H9 (cell line): ENCODE measurements around the gene USP35. TPM values are rescaled to one million over a fixed set of nuclear protein-coding genes. Genes with fewer than 3 reads are reported as not detected.

ENCODE experiments used
- DNase-seq: peaks from one replicate; pipeline ENCODE4 v3.0.0-alpha.2; 2017
- H2AFZ ChIP-seq: one replicate; pipeline ENCODE4 v1.6.1; 2013; ENCODE audit warnings: mild to moderate bottlenecking, low read length, control low read depth, moderate library complexity
- H2AK5ac ChIP-seq: 2 replicates; pipeline ENCODE4 v1.6.1; 2013; ENCODE audit warnings: low read length, control low read depth, mixed read lengths; ENCODE audit not compliant: insufficient read length
- H2BK120ac ChIP-seq: one replicate; pipeline ENCODE4 v1.6.1; 2013; ENCODE audit warnings: low read depth, mild to moderate bottlenecking, low read length, control low read depth, inconsistent platforms; ENCODE audit not compliant: poor library complexity, severe bottlenecking
- H2BK12ac ChIP-seq: 2 replicates; pipeline ENCODE4 v1.6.1; 2013; ENCODE audit warnings: low read length, control low read depth, mixed read lengths, low read depth; ENCODE audit not compliant: insufficient read length
- H2BK15ac ChIP-seq: 2 replicates; pipeline ENCODE4 v1.6.1; 2013; ENCODE audit warnings: low read depth, low read length, control low read depth
- H2BK20ac ChIP-seq: one replicate; pipeline ENCODE4 v1.6.1; 2013; ENCODE audit warnings: low read depth, mild to moderate bottlenecking, low read length, control low read depth, inconsistent platforms; ENCODE audit not compliant: poor library complexity, severe bottlenecking
- H2BK5ac ChIP-seq: 2 replicates; pipeline ENCODE4 v1.6.1; 2013; ENCODE audit warnings: low read length, control low read depth, mixed read lengths; ENCODE audit not compliant: insufficient read length
- H3K14ac ChIP-seq: 2 replicates; pipeline ENCODE4 v1.6.1; 2013; ENCODE audit warnings: low read length, control low read depth; ENCODE audit not compliant: insufficient read depth
- H3K18ac ChIP-seq: 2 replicates; pipeline ENCODE4 v1.6.1; 2013; ENCODE audit warnings: low read depth, mild to moderate bottlenecking, mixed read lengths, low read length, control low read depth; ENCODE audit not compliant: insufficient read length
- H3K23ac ChIP-seq: 2 replicates; pipeline ENCODE4 v1.6.1; 2013; ENCODE audit warnings: low read length, control low read depth, mixed read lengths, low read depth; ENCODE audit not compliant: insufficient read length
- H3K23me2 ChIP-seq: 2 replicates; pipeline ENCODE4 v1.6.1; 2013; ENCODE audit warnings: low read depth, mild to moderate bottlenecking, mixed read lengths, low read length, control low read depth; ENCODE audit not compliant: insufficient read length, poor library complexity, severe bottlenecking
- H3K27ac ChIP-seq: 2 replicates; pipeline ENCODE4 v1.5.1; 2013; ENCODE audit warnings: low read length, control low read depth, mixed read lengths, low read depth; ENCODE audit not compliant: insufficient read length
- H3K27me3 ChIP-seq: 2 replicates; pipeline ENCODE4 v1.6.1; 2013; ENCODE audit warnings: low read length, control low read depth, inconsistent platforms; ENCODE audit not compliant: insufficient read depth
- H3K4ac ChIP-seq: 2 replicates; pipeline ENCODE4 v1.6.1; 2013; ENCODE audit warnings: low read depth, mild to moderate bottlenecking, control low read depth, inconsistent platforms, low read length, moderate library complexity
- H3K4me1 ChIP-seq: 2 replicates; pipeline ENCODE4 v1.6.1; 2013; ENCODE audit warnings: low read length, control low read depth, inconsistent platforms; ENCODE audit not compliant: insufficient read depth
- H3K4me2 ChIP-seq: 2 replicates; pipeline ENCODE4 v1.6.1; 2013; ENCODE audit warnings: low read length, control low read depth, mixed read lengths; ENCODE audit not compliant: insufficient read length, insufficient read depth
- H3K56ac ChIP-seq: 2 replicates; pipeline ENCODE4 v1.6.1; 2013; ENCODE audit warnings: low read depth, mild to moderate bottlenecking, mixed read lengths, low read length, control low read depth; ENCODE audit not compliant: insufficient read length
- H3K79me1 ChIP-seq: 2 replicates; pipeline ENCODE4 v1.6.1; 2013; ENCODE audit warnings: low read depth, mild to moderate bottlenecking, moderate library complexity, low read length, control low read depth, inconsistent platforms; ENCODE audit not compliant: insufficient read depth, poor library complexity, severe bottlenecking
- H3K79me2 ChIP-seq: 2 replicates; pipeline ENCODE4 v1.6.1; 2013; ENCODE audit warnings: low read length, control low read depth, inconsistent platforms; ENCODE audit not compliant: insufficient read depth
- H3K9ac ChIP-seq: 2 replicates; pipeline ENCODE4 v1.6.1; 2013; ENCODE audit warnings: low read length, control low read depth, mixed read lengths; ENCODE audit not compliant: insufficient read length; ENCODE audit errors: extremely low read depth
- H3K9me3 ChIP-seq: one replicate; pipeline ENCODE4 v1.6.1; 2013; ENCODE audit warnings: low read depth, low read length, inconsistent platforms; ENCODE audit not compliant: control insufficient read depth
- H3T11ph ChIP-seq: one replicate; pipeline ENCODE4 v1.6.1; 2013; ENCODE audit warnings: mild to moderate bottlenecking, low read length, control low read depth, inconsistent platforms
- H4K20me1 ChIP-seq: one replicate; pipeline ENCODE4 v1.6.1; 2013; ENCODE audit not compliant: control insufficient read depth, insufficient read length, insufficient read depth
- H4K5ac ChIP-seq: 2 replicates; pipeline ENCODE4 v1.6.1; 2013; ENCODE audit warnings: low read depth, mild to moderate bottlenecking, mixed read lengths, low read length, control low read depth; ENCODE audit not compliant: insufficient read length
- H4K8ac ChIP-seq: replicated peaks from 2 replicates; pipeline ENCODE4 v1.6.1; 2013; ENCODE audit warnings: low read length, control low read depth, mixed read lengths, low read depth; ENCODE audit not compliant: insufficient read length
- H4K91ac ChIP-seq: 2 replicates; pipeline ENCODE4 v1.6.1; 2013; ENCODE audit warnings: low read depth, mild to moderate bottlenecking, moderate library complexity, mixed read lengths, low read length, control low read depth; ENCODE audit not compliant: insufficient read length
- H3K27ac Mint-ChIP-seq, 3 experiments: 2 replicates in 2 of 3; 3 replicates in 1 of 3; pipeline ENCODE4 v1.8.0; 2020 to 2021; ENCODE audit warnings: mixed read lengths in 3 of 3, mild to moderate bottlenecking in 1 of 3, moderate library complexity in 1 of 3
- H3K27me3 Mint-ChIP-seq: 2 replicates; pipeline ENCODE4 v1.8.0; 2021; ENCODE audit warnings: low read depth, mild to moderate bottlenecking, moderate library complexity, mixed read lengths
- H3K36me3 Mint-ChIP-seq, 3 experiments: 2 replicates in 2 of 3; 3 replicates in 1 of 3; pipeline ENCODE4 v1.8.0; 2020 to 2021; ENCODE audit warnings: low read depth in 3 of 3, mixed read lengths in 3 of 3; ENCODE audit not compliant: insufficient read depth in 1 of 3
- H3K4me1 Mint-ChIP-seq, 2 experiments: 2 replicates each; pipeline ENCODE4 v1.8.0; 2020; ENCODE audit warnings: mixed read lengths in 2 of 2
- H3K4me3 Mint-ChIP-seq, 2 experiments: 2 replicates in 1 of 2; 3 replicates in 1 of 2; pipeline ENCODE4 v1.8.0; 2020 to 2021; ENCODE audit warnings: mild to moderate bottlenecking in 2 of 2, mixed read lengths in 2 of 2, moderate library complexity in 1 of 2
- H3K9me3 Mint-ChIP-seq, 2 experiments: 2 replicates in 1 of 2; 3 replicates in 1 of 2; pipeline ENCODE4 v1.8.0; 2020; ENCODE audit warnings: mild to moderate bottlenecking in 2 of 2, mixed read lengths in 2 of 2, moderate library complexity in 1 of 2
- WGBS: extraction: QIAGEN DNeasy Blood & Tissue Kit; methylation state at CpG from one replicate; pipeline ENCODE4 v1.1.7; 2013; ENCODE audit warnings: missing lambda C conversion rate, low lambda C conversion rate, mixed read lengths; ENCODE audit not compliant: insufficient read length; ENCODE audit errors: extremely low coverage; 5-methylcytosine and 5-hydroxymethylcytosine counted together
- total RNA-seq: library from RNA; stranded (reverse); gene quantifications from 2 replicates; pipeline ENCODE4 v1.2.1, GENCODE V29; 2021
- TF ChIP-seq, protein P1 (sequence below): fragments of 200-600 bp; sonication (generic); conservative IDR thresholded peaks from 3 replicates; pipeline ENCODE4 v1.8.0; 2021; ENCODE audit warnings: antibody characterized with exemption, mild to moderate bottlenecking

The USP35 gene
- total RNA-seq, 1 experiment from 2014 or later = 6.8 TPM

DNA sequence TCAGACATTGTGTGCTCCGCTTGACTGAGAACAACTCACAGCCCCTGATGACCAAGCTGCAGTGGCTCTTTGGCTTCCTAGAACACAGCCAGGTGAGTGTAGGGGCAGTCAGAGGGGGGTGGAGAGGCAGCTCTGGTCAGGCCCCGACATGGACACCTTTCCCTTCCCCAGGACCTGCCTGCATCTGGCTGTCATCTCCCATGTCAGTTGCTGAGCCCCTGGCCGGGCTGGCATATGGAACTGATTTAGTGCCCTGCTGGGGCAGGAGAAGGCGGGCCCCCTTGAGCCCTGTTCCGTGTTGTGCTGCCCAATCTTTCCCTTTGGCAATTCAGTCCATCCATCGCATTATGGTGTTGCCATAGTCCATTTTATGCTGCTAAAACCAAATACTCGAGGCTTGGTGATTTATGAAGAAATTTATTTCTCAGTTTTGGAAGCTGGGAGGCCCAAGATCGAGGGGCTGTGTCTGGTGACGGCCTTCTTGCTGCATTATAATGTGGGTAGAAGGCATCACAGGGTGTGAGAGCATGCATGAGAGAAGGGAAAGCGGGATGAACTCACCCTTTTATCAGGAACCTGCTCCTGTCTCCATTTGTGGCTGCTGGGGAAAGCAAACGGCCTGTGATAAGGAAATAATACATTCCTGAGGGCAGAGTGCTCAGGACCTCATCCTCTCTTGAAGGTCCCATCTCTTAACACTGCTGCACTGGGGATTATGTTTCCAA lies 19.0 kb downstream of the USP35 start:
- H3T11ph ChIP-seq = no peak overlapping the region
- H3K23ac ChIP-seq = no peak overlapping the region
- H4K91ac ChIP-seq = no peak overlapping the region
- H2BK120ac ChIP-seq = no peak overlapping the region
- no peaks in the 10 kb centered on the region for H4K20me1 ChIP-seq
- H3K79me1 ChIP-seq = no peaks in the 10 kb centered on the region
- Mint-ChIP-seq H3K27me3 (no peaks in the 10 kb centered on the region; the same call in 1 of the 2 replicates), H3K4me1 (peaks cover 5% of the 10 kb centered on the region in 2 experiments; a peak in 3 of 4 replicates), H3K4me3 (no peak overlapping the region), H3K27ac (peak overlapping the region in 1 of 3 experiments; percentile 68; a peak in 1 of 7 replicates), H3K36me3 (peaks cover 11 to 27% (median 18%) of the 10 kb centered on the region in 3 experiments; a peak in 6 of 7 replicates), H3K9me3 (no peaks in the 10 kb centered on the region)
- H3K4me1 ChIP-seq = no peaks in the 10 kb centered on the region
- no CpG with 5 or more reads among the region's 11 CpGs for WGBS
- H4K5ac ChIP-seq = no peak overlapping the region
- H3K27me3 ChIP-seq = no peaks in the 10 kb centered on the region
- H2AK5ac ChIP-seq = no peak overlapping the region
- DNase-seq = no peak
- no peak overlapping the region for H3K9ac ChIP-seq
- H2BK20ac ChIP-seq = no peak overlapping the region
- no peak overlapping the region for H2BK15ac ChIP-seq
- H3K27ac ChIP-seq = no peak overlapping the region
- no peak overlapping the region for H3K56ac ChIP-seq
- H2BK12ac ChIP-seq = no peak overlapping the region
- TF ChIP-seq, protein P1, sequence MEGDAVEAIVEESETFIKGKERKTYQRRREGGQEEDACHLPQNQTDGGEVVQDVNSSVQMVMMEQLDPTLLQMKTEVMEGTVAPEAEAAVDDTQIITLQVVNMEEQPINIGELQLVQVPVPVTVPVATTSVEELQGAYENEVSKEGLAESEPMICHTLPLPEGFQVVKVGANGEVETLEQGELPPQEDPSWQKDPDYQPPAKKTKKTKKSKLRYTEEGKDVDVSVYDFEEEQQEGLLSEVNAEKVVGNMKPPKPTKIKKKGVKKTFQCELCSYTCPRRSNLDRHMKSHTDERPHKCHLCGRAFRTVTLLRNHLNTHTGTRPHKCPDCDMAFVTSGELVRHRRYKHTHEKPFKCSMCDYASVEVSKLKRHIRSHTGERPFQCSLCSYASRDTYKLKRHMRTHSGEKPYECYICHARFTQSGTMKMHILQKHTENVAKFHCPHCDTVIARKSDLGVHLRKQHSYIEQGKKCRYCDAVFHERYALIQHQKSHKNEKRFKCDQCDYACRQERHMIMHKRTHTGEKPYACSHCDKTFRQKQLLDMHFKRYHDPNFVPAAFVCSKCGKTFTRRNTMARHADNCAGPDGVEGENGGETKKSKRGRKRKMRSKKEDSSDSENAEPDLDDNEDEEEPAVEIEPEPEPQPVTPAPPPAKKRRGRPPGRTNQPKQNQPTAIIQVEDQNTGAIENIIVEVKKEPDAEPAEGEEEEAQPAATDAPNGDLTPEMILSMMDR = no peak
- no peak overlapping the region for H4K8ac ChIP-seq
- no peak overlapping the region for H3K4ac ChIP-seq
- no peak overlapping the region for H2BK5ac ChIP-seq
- no peak overlapping the region for H2AFZ ChIP-seq
- H3K79me2 ChIP-seq = no peaks in the 10 kb centered on the region
- H3K18ac ChIP-seq = no peak overlapping the region
- H3K4me2 ChIP-seq = no peak overlapping the region
- H3K9me3 ChIP-seq = no peaks in the 10 kb centered on the region
- no peak overlapping the region for H3K14ac ChIP-seq
- no peaks in the 10 kb centered on the region for H3K23me2 ChIP-seq
